Measurements from ENCODE around the gene TMEM178B.
"Not testable (repeated sequence)": the region's sequence is repeated elsewhere in the genome, so short reads cannot be mapped to it uniquely, and the experiment has no call there.

GRCh38 chr7:141038100-141038499 lies 35.8 kb upstream of the TMEM178B start:
- TF ChIP-seq, protein P1, sequence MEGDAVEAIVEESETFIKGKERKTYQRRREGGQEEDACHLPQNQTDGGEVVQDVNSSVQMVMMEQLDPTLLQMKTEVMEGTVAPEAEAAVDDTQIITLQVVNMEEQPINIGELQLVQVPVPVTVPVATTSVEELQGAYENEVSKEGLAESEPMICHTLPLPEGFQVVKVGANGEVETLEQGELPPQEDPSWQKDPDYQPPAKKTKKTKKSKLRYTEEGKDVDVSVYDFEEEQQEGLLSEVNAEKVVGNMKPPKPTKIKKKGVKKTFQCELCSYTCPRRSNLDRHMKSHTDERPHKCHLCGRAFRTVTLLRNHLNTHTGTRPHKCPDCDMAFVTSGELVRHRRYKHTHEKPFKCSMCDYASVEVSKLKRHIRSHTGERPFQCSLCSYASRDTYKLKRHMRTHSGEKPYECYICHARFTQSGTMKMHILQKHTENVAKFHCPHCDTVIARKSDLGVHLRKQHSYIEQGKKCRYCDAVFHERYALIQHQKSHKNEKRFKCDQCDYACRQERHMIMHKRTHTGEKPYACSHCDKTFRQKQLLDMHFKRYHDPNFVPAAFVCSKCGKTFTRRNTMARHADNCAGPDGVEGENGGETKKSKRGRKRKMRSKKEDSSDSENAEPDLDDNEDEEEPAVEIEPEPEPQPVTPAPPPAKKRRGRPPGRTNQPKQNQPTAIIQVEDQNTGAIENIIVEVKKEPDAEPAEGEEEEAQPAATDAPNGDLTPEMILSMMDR (conservative IDR thresholded peaks at IDR 0.05 in 1 of 2, IDR thresholded peaks at IDR 0.05 in 1 of 2; ENCODE audit: extremely low read depth in 1 of 2, insufficient read depth in 1 of 2, low read depth in 1 of 2, low read length in 2 of 2): not testable (repeated sequence)
- not testable (repeated sequence) for TF ChIP-seq EZH2 (IDR thresholded peaks at IDR 0.05; ENCODE audit: borderline replicate concordance, low read length)
